T-helper 17 cell (primary cell): ENCODE measurements around the gene SEC23IP. TPM values are rescaled to one million over a fixed set of nuclear protein-coding genes. Genes with fewer than 3 reads are reported as not detected.
A peak's percentile ranks its signal among the peaks of the same experiment; 100 is the strongest.

Experiments used
- ATAC-seq: fragments of 150-1000 bp; cut with Tn5 transposase; 2 replicates; pipeline ENCODE4 v1.10.0; 2021; ENCODE audit warnings: mild to moderate bottlenecking, moderate library complexity
- DNase-seq, 3 donors: peaks; one replicate each; pipeline versions ENCODE4 v3.0.0 to v3.0.0-alpha.2; 2020 to 2021
- H3K9me3 ChIP-seq: one replicate; pipeline ENCODE4 v1.7.0; 2013; ENCODE audit warnings: low read length, mild to moderate bottlenecking; ENCODE audit not compliant: control insufficient read depth, poor library complexity, severe bottlenecking
- H3K27ac Mint-ChIP-seq: one replicate; pipeline ENCODE4 v1.8.0; 2022; ENCODE audit warnings: mild to moderate bottlenecking, moderate library complexity, mixed read lengths
- H3K27me3 Mint-ChIP-seq: one replicate; pipeline ENCODE4 v1.8.0; 2022; ENCODE audit warnings: mixed read lengths
- H3K36me3 Mint-ChIP-seq: one replicate; pipeline ENCODE4 v1.8.0; 2022; ENCODE audit warnings: low read depth, mixed read lengths
- H3K4me1 Mint-ChIP-seq: one replicate; pipeline ENCODE4 v1.8.0; 2022; ENCODE audit warnings: mild to moderate bottlenecking, mixed read lengths
- H3K4me3 Mint-ChIP-seq: one replicate; pipeline ENCODE4 v1.8.0; 2022; ENCODE audit warnings: mild to moderate bottlenecking, moderate library complexity, mixed read lengths
- total RNA-seq, 4 donors: library from RNA in 2 of 4; stranded (reverse) in 2 of 4; gene quantifications; one replicate each; pipeline ENCODE4 v1.2.3 and lab custom pipeline; 2022 to 2026

SEC23IP gene
- total RNA-seq = 10 to 100 TPM; 30.4 to 43.2 TPM
- 34.5 to 68.8 reads per million in 2 donors for total RNA-seq (lab: John Stamatoyannopoulos, UW)

DNA sequence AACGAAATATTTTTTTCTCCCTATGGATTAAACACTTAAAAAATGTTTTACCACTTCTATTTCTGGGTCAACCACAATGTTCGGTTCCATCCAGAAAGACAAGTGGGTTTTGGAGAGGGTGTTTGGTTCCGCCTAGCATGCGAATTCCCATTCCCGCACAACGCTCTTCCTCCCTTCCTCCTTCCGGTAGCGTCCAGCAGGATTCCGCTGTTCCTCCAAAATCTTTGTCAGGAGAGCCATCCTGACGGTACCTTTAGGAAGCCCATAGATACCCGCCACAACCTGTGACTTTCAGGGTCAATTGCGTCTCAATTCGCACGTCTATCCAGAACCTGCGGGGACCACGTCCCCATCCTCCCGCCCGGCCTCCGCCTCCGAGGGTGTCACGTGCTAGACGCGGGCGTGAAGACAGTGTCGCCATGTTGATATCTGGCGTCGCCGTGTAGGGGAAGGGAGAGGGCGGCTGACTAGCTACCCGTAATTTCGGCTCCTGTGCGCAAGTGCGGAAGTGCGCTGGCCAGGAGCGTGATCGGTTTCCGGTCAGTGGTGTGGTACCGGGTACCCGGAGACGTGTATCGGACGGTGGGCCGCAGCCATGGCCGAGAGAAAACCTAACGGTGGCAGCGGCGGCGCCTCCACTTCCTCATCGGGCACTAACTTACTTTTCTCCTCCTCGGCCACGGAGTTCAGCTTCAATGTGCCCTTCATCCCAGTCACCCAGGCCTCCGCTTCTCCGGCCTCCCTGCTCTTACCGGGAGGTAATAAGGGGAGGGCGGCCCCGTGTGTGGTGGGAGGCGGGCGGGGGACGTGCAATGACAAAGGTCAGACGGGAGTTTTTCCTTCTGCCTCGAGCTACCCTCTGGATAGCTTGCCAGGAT is at the start of gene SEC23IP:
TSS of gene SEC23IP (plus strand) at position 543 of the 878 bp plus-strand sequence. CDS start at position 596, 53 bp downstream.
- ATAC-seq (peak; percentile 99), DNase-seq (peak; percentile 80 to 85 (median 81))
- peak within 1 kb of the TSS; percentile 100 for H3K4me3 Mint-ChIP-seq
- H3K36me3 Mint-ChIP-seq = peaks cover 9% of the 10 kb centered on the region
- no peaks in the 10 kb centered on the region for H3K27me3 Mint-ChIP-seq
- H3K27ac Mint-ChIP-seq = peak within 1 kb of the TSS; percentile 97
- no peaks in the 10 kb centered on the region for H3K9me3 ChIP-seq
- peaks cover 46% of the 10 kb centered on the region for H3K4me1 Mint-ChIP-seq

DNA sequence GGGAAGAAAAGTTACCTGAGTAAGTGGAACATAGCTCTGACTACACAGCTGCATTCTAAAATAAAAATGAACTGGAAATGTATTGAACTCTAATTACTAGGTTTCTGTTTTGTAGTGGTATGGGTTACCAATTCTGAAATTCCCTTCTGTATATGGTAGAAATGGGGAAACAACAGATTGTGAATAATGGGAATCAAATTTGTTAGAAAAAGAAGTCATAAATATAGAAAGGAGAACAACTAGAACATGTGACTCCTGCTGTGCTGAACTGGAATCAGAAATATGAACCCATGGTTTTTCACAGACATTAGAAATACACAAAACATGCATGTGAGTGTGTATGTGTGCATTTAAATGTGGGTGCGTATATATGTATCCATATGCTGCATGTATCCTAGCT is 46.9 kb upstream of the SEC23IP start:
- DNase-seq = no peak
- ATAC-seq = no peak
- Mint-ChIP-seq H3K4me1 (peaks cover 4% of the 10 kb centered on the region), H3K27me3 (no peaks in the 10 kb centered on the region), H3K4me3 (no peak overlapping the region), H3K27ac (peak overlapping the region; percentile 21), H3K36me3 (peaks cover 11% of the 10 kb centered on the region)
- no peaks in the 10 kb centered on the region for H3K9me3 ChIP-seq

- Mint-ChIP-seq H3K36me3 (peaks cover 5% of the 10 kb centered on the region), H3K27ac (no peak overlapping the region), H3K4me1 (peaks cover 4% of the 10 kb centered on the region), H3K27me3 (no peaks in the 10 kb centered on the region), H3K4me3 (no peak overlapping the region)
- no peaks in the 10 kb centered on the region for H3K9me3 ChIP-seq
- DNase-seq (no peak), ATAC-seq (no peak)
These were observed 43.3 kb upstream of the SEC23IP start for GRCh38 chr10:119849031-119849789.

- Mint-ChIP-seq H3K27me3 (no peaks in the 10 kb centered on the region), H3K36me3 (peaks cover 6% of the 10 kb centered on the region), H3K27ac (no peak overlapping the region)
These were observed 42.6 kb upstream of the SEC23IP start for GRCh38 chr10:119849944-119850343.

DNA sequence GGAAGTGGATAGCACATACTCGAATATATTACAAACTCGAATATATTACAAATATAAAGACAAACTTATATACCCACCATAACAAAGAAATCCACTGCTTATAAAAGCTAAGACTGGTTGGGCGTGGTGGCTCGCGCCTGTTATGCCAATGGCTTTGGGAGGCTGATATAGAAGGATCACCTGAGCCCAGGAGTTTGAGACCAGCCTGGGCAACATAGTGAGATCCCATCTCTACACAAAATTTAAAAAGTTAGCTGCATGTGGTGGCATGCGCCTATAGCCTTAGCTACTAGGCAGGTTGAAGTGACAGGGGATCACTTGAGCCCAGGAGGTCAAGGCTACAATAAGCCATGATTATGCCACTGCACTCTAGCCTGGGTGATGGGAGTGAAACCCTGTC is 40.3 kb upstream of the SEC23IP start:
- H3K27me3 Mint-ChIP-seq = no peaks in the 10 kb centered on the region
- no peak overlapping the region for H3K4me3 Mint-ChIP-seq

More at GRCh38 chr10:119849944-119850343, 42.6 kb upstream of the SEC23IP start:
- H3K9me3 ChIP-seq = no peaks in the 10 kb centered on the region
- Mint-ChIP-seq H3K4me1 (peaks cover 4% of the 10 kb centered on the region), H3K4me3 (no peak overlapping the region)
- no peak for DNase-seq
- ATAC-seq = no peak

DNA sequence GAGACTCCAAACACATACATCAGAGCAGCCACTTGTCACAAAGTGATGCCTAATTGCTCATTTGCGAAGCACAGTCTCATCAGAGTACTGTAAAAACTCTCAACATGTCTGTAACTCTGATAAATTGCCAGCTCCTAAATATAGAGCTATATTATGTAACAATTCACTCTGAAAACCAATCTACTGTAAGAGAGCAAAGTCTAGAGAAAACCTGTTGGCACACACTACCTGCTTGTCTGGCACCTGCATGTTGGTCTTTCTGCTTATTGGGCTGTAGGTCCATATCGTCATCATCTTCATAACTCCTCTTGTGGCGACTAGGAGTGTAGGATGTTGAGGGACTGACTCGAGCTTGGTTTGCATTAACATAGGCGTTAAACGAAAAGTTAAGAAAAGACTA is 39.7 kb upstream of the SEC23IP start:
- Mint-ChIP-seq H3K4me1 (peaks cover 2% of the 10 kb centered on the region), H3K27me3 (no peaks in the 10 kb centered on the region), H3K4me3 (no peak overlapping the region), H3K36me3 (peaks cover 5% of the 10 kb centered on the region), H3K27ac (peak overlapping the region; percentile 34)
- ATAC-seq (no peak), DNase-seq (no peak)
- no peaks in the 10 kb centered on the region for H3K9me3 ChIP-seq

More for the DNA sequence above, 40.3 kb upstream of the SEC23IP start:
- Mint-ChIP-seq H3K36me3 (peaks cover 5% of the 10 kb centered on the region), H3K4me1 (peaks cover 2% of the 10 kb centered on the region), H3K27ac (peak overlapping the region; percentile 34)
- H3K9me3 ChIP-seq = no peaks in the 10 kb centered on the region
- ATAC-seq (no peak), DNase-seq (no peak)

GRCh38 chr10:119853574-119853973 is 39.0 kb upstream of the SEC23IP start:
- peak overlapping the region; percentile 34 for H3K27ac Mint-ChIP-seq
- H3K36me3 Mint-ChIP-seq = peaks cover 5% of the 10 kb centered on the region

GRCh38 chr10:119858063-119858462 is 34.5 kb upstream of the SEC23IP start:
- Mint-ChIP-seq H3K4me3 (no peak overlapping the region), H3K4me1 (peaks cover 19% of the 10 kb centered on the region), H3K36me3 (peaks cover 7% of the 10 kb centered on the region), H3K27ac (no peak overlapping the region), H3K27me3 (no peaks in the 10 kb centered on the region)
- H3K9me3 ChIP-seq = no peaks in the 10 kb centered on the region
- DNase-seq (no peak), ATAC-seq (no peak)

More at GRCh38 chr10:119853574-119853973, 39.0 kb upstream of the SEC23IP start:
- H3K4me1 Mint-ChIP-seq = peaks cover 2% of the 10 kb centered on the region
- H3K9me3 ChIP-seq = no peaks in the 10 kb centered on the region
- no peaks in the 10 kb centered on the region for H3K27me3 Mint-ChIP-seq
- ATAC-seq = no peak
- no peak for DNase-seq
- no peak overlapping the region for H3K4me3 Mint-ChIP-seq

DNA sequence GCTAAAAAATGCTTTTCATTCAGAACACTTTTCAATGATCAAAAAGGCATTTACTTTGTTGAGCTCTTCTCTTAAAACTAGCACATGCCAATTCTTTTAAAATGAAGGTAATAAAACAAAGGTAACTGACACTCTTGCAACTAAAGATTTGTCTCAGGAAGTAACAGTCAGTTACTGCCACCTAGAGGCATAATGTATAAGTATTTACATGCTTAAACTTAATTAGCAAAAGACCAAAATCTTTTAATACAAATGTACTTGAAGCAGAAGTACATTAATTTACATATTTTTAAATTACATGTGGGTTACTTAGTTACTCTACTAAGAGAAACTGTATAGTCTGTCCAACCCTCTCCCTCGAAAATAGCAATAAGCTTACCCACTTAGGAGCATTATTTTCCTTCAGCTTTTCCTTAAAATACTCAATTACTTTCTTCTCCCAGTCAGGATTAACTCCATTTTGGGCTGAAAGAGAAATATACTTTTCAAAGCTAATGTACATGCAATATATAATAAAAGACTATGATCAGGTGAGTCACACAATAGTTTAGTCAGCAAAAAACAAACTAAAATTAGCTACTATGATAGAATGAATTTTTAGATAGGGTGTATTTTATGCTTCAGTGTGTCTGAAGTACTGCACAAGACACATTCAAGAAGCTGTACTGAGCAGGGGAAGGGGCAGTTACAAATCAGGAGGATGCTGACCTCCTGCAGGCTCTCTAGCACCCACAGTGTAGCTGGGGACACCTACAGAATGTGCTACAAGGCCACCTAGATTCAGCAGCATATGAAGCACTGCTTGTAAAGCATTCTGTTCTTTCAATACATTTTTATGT is 32.9 kb upstream of the SEC23IP start:
- H3K4me1 Mint-ChIP-seq = peaks cover 19% of the 10 kb centered on the region
- H3K27me3 Mint-ChIP-seq = no peaks in the 10 kb centered on the region
- peaks cover 7% of the 10 kb centered on the region for H3K36me3 Mint-ChIP-seq
- no peaks in the 10 kb centered on the region for H3K9me3 ChIP-seq
- H3K27ac Mint-ChIP-seq = peak overlapping the region; percentile 75
- DNase-seq = no peak
- peak; percentile 74 for ATAC-seq
- no peak overlapping the region for H3K4me3 Mint-ChIP-seq

- Mint-ChIP-seq H3K36me3 (peaks cover 5% of the 10 kb centered on the region), H3K27me3 (no peaks in the 10 kb centered on the region), H3K27ac (no peak overlapping the region), H3K4me3 (no peak overlapping the region), H3K4me1 (peaks cover 20% of the 10 kb centered on the region)
- no peaks in the 10 kb centered on the region for H3K9me3 ChIP-seq
- no peak for DNase-seq
- ATAC-seq = no peak
These were observed 31.5 kb upstream of the SEC23IP start for GRCh38 chr10:119860866-119861607.

GRCh38 chr10:119862524-119862923 is 30.0 kb upstream of the SEC23IP start:
- Mint-ChIP-seq H3K4me3 (no peak overlapping the region), H3K27ac (peak overlapping the region; percentile 49), H3K27me3 (no peaks in the 10 kb centered on the region), H3K4me1 (peaks cover 26% of the 10 kb centered on the region), H3K36me3 (peaks cover 3% of the 10 kb centered on the region)
- no peaks in the 10 kb centered on the region for H3K9me3 ChIP-seq
- ATAC-seq (no peak), DNase-seq (no peak)

GRCh38 chr10:119863951-119864565 is 28.5 kb upstream of the SEC23IP start:
- Mint-ChIP-seq H3K4me3 (no peak overlapping the region), H3K27me3 (no peaks in the 10 kb centered on the region), H3K4me1 (peaks cover 31% of the 10 kb centered on the region), H3K36me3 (peaks cover 3% of the 10 kb centered on the region), H3K27ac (peak overlapping the region; percentile 49)
- ATAC-seq (no peak), DNase-seq (no peak)
- H3K9me3 ChIP-seq = no peaks in the 10 kb centered on the region
